IMR-90 (cell line): ENCODE measurements around the gene GDNF.

Source experiments
- CTCF ChIP-seq: conservative IDR thresholded peaks from 2 replicates; pipeline ENCODE4 v1.5.1; 2012; ENCODE audit warnings: mild to moderate bottlenecking, low read depth, low read length, improper control_type of control experiment
- ELK1 ChIP-seq: fragments of 150-350 bp; IDR thresholded peaks from 2 replicates; pipeline ENCODE4 v1.6.1; 2016; ENCODE audit warnings: low read depth, mild to moderate bottlenecking, low read length, moderate library complexity, borderline replicate concordance
- MAFK ChIP-seq: IDR thresholded peaks from 2 replicates; pipeline ENCODE4 v1.6.1; 2012; ENCODE audit warnings: low read depth, low read length, improper control_type of control experiment
- POLR2A ChIP-seq: IDR thresholded peaks from 2 replicates; pipeline ENCODE4 v1.6.1; 2012; ENCODE audit warnings: mild to moderate bottlenecking, low read depth, low read length
- SMC3 ChIP-seq: fragments of 150-350 bp; IDR thresholded peaks from 2 replicates; pipeline ENCODE4 v1.6.1; 2016; ENCODE audit warnings: low read depth, mild to moderate bottlenecking, antibody characterized with exemption, low read length, moderate library complexity

- TF ChIP-seq SMC3 = no peak
- no peak for TF ChIP-seq CTCF
- TF ChIP-seq POLR2A = no peak
- no peak for TF ChIP-seq MAFK
- no peak for TF ChIP-seq ELK1
These were observed 23.5 kb downstream of the GDNF start for GRCh38 chr5:37816331-37816730.
